ENCODE results near the gene HS2ST1.
"Not testable (repeated sequence)": the region's sequence is repeated elsewhere in the genome, so short reads cannot be mapped to it uniquely, and the experiment has no call there.

Gene HS2ST1

GRCh38 chr1:86925742-86926141, 11.3 kb downstream of the HS2ST1 start:
- no peak for DNase-seq (ENCODE audit: low spot score)

GRCh38 chr1:86926883-86927282, 12.4 kb downstream of the HS2ST1 start:
- DNase-seq (ENCODE audit: low spot score): no peak

GRCh38 chr1:86928819-86929218, 14.4 kb downstream of the HS2ST1 start:
- DNase-seq (ENCODE audit: low spot score): no peak

- DNase-seq (ENCODE audit: low spot score): no peak
These were observed 18.6 kb downstream of the HS2ST1 start for GRCh38 chr1:86933051-86933450.

- no peak for DNase-seq (ENCODE audit: low spot score)
These were observed 19.3 kb downstream of the HS2ST1 start for GRCh38 chr1:86933562-86934377.

- DNase-seq (ENCODE audit: low spot score): no peak
These were observed 24.0 kb downstream of the HS2ST1 start for GRCh38 chr1:86938450-86938849.

GRCh38 chr1:86938855-86939254, 24.4 kb downstream of the HS2ST1 start:
- no peak for DNase-seq (ENCODE audit: low spot score)

- DNase-seq (ENCODE audit: low spot score): no peak
These were observed 25.0 kb downstream of the HS2ST1 start for GRCh38 chr1:86939406-86939805.

GRCh38 chr1:86940599-86940998, 26.2 kb downstream of the HS2ST1 start:
- DNase-seq (ENCODE audit: low spot score): no peak

GRCh38 chr1:86942042-86942441, 27.6 kb downstream of the HS2ST1 start:
- no peak for DNase-seq (ENCODE audit: low spot score)

GRCh38 chr1:86942743-86943142, 28.3 kb downstream of the HS2ST1 start:
- no peak for DNase-seq (ENCODE audit: low spot score)

GRCh38 chr1:86948212-86948611, 33.8 kb downstream of the HS2ST1 start:
- no peak for DNase-seq (ENCODE audit: low spot score)

GRCh38 chr1:86950712-86951419, 36.4 kb downstream of the HS2ST1 start:
- no peak for DNase-seq (ENCODE audit: low spot score)

- DNase-seq (ENCODE audit: low spot score): no peak
These were observed 37.0 kb downstream of the HS2ST1 start for GRCh38 chr1:86951430-86951829.

GRCh38 chr1:86953167-86953566, 38.7 kb downstream of the HS2ST1 start:
- DNase-seq (ENCODE audit: low spot score): no peak

GRCh38 chr1:86955678-86956077, 41.2 kb downstream of the HS2ST1 start:
- no peak for DNase-seq (ENCODE audit: low spot score)

GRCh38 chr1:86956221-86956620, 41.8 kb downstream of the HS2ST1 start:
- DNase-seq (ENCODE audit: low spot score): no peak

GRCh38 chr1:86957221-86957620, 42.8 kb downstream of the HS2ST1 start:
- DNase-seq (ENCODE audit: low spot score): no peak

- DNase-seq (ENCODE audit: low spot score): no peak
These were observed 46.1 kb downstream of the HS2ST1 start for GRCh38 chr1:86960548-86960947.

GRCh38 chr1:86963841-86964240, 49.4 kb downstream of the HS2ST1 start:
- DNase-seq (ENCODE audit: low spot score): not testable (repeated sequence)

- DNase-seq (ENCODE audit: low spot score): peak; percentile 4
These were observed 50.8 kb downstream of the HS2ST1 start for GRCh38 chr1:86965012-86965826.

GRCh38 chr1:86965827-86966182, 51.4 kb downstream of the HS2ST1 start:
- no peak for DNase-seq (ENCODE audit: low spot score)

GRCh38 chr1:86970938-86971337, 56.5 kb downstream of the HS2ST1 start:
- DNase-seq (ENCODE audit: low spot score): no peak
